Measurements from ENCODE around the gene DNAJB12.
A peak's percentile ranks its signal among the peaks of the same experiment; 100 is the strongest.
"Not testable (repeated sequence)": the region's sequence is repeated elsewhere in the genome, so short reads cannot be mapped to it uniquely, and the experiment has no call there.

The DNAJB12 gene

DNA sequence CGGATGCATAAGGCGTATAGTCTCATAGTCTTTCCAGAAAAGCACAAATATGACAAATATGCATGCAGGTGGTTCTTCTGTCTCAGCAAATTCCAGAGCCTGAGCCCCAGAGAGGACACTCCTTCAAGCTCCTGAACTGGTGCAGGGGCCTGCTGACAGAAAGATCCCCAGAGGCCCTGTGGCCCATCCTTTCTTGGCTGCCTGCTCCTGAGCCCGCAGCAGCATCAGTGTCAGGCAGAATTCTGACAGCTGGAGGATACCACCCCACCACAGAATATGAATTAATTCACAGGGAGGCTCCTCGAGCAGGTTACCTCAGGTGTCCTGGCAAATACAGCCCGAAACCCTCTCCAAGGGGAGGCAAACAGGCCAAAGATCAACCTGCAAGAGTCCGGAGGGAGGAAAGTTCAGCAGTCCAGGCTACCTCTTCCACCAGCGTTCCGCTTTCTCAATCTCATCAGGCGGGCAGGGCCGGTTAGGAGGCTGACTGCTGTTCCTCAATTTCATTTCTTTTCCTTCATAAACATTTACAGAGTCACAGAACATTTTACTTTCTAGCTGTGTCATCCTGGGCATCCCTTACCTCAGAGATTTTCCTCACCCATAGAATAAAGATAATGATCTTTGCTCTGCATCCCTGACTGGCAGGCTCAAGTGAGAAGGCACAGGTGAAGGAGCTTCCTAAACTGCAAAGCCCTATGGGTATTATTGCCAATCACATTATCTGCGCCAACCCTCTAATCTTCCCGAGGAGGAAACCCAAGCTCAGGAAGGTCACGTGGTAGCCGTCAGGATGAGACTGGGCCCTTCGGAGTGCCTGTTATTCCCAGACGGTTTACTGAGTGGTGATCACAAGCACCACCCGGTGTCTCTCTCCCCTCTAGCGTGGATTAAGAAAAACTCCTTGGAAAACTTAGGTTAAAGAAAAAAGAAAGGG, 1.4 kb downstream of the DNAJB12 start:
- no peak for DNase-seq

DNA sequence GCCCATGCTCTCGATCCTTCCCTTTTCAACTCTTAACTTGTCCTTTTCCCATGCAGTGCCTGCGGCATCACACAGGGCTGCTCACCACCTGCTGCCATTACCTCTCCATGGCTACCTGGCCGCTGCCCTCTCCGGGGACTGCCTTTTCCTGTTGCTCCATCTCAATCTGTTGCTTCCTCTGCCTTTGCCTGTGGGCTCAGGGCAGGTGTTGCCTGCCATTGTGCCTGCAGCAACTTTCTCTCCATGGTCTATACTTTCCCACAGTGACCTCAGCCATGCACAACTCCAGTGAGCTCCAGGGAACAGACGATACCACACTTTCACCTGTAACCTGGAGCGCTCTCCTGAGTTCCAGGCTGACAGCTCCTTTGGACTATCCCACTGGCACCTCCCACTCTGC, 3.2 kb downstream of the DNAJB12 start:
- no peak for DNase-seq

DNA sequence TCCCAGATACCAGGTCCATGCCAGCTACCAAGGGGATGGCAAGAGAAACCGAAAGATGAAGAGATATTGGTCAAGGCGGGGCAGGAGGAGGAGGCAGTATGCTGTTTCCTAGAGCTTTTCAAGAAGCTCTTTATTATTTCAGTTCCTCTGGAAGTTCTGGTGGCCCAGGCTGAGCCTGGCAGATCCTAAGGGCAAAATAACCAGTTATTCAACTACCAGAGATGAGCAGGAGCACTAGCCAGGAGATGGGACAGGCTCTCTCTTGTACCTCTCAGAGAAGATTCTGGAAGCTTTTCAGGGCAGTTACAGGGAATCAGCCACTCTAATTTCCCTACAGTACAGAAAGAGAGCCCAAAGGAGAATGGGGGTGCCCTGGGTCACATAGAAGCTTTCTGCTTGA, 5.3 kb downstream of the DNAJB12 start:
- no peak for DNase-seq

DNA sequence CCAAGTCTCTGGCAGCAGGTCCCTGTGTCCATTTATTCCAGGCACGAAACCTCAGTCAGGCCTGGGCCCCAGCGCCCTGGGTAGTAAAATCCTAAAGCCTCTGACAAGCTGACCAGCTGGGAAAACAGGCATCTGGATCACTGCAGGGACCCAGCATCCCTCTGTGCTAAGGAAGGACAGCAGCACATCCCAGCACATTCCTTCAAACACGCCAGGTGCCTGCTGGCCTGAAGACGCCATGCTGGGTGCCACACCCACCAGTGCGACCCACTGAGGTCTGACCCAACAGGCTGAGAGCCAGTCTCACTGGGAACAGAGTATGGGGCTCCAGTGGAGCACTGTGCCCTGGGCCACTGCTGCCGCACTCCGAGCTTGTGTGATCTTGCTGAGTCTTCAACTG, 6.4 kb downstream of the DNAJB12 start:
- no peak for DNase-seq

DNA sequence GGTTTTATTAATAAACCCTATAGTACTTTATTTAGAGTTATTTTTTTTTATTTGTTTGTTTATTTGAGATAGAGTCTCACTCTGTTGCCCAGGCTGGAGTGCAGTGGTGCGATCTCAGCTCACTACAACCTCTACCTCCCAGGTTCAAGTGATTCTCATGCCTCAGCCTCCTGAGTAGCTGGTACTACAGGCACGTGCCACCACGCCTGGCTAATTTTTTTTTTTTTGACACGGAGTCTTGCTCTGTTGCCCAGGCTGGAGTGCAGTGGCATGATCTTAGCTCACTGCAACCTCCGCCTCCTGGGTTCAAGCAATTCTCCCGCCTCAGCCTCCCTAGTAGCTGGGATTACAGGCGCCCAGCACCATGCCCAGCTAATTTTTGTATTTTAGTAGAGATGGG, 8.6 kb downstream of the DNAJB12 start:
- DNase-seq: not testable (repeated sequence)

DNA sequence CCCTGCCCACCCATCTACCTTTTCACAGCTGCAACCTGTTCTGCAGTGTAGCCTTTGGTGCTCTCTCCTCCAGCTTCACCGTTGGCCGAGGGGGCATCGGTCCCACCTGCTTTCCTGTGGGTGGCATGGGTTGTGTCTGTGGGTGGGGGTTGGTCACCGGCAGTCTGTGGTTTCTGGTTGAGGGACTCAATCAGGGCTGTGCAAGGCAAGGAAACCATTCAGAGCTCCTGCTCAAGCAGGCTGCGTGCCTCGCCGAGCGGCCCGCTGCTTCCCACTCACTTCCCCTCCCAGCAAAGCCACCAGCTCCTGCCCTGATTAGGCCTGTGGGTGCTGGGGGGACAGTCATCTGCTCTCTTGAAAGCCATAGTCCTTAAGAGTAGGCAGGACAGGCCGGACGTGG, 9.8 kb downstream of the DNAJB12 start:
- DNase-seq: peak; percentile 38

DNA sequence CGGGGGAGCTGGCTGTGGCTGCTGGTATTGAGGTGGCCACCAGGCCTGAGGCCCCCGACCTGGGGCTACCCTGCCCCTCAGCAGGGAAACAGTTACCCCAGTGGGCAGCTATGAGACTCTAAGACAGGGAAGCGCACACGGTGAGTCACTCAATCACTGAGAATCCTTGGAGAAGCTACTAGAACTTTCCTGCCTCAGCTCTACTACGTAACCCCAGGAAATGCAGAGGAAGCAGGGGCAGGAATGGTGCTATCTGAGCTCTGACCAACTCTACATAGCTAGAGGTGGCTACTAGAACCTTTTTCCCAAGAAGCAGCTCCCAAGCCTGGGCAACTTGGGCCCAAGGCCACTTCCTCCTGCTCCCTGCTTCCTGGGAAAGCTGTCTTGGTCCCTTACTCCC, 11.8 kb downstream of the DNAJB12 start:
- DNase-seq: no peak

DNA sequence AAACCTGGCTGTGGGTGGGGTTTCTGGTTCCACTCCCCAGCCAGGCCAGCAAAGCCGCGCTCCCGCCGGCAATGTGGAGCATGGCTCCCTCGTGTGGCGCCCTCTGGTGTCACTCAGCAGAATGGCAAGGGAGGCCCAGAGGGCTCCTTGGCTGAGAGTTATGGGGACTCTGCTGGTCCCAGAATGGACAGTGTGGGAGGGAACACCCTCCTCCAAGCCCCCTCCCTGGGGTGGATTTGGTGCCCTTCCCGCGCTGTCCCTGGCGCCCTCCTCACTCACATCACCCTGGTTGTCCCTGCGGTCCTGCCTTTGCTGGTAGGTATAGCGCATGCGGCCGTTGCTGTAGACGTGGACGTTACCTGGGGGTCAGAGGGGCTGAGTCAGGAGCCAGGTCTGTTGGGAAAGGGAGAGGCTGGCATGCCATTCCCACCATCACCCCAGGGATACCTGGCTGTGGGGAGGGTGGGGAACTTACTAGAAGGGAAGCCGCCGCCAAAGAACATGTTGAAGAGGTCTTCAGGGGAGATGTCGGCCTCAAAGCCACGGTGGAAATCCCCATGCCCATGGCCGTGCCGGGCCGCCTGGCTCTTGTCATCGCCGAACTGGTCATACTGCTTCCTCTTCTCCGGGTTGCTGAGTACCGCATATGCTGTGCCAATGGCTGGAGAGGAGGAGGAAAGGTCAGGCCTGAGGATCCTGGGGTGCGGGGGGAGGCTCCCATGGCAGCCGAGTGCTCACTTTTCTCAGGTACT, 14.0 kb downstream of the DNAJB12 start:
- no peak for DNase-seq

DNA sequence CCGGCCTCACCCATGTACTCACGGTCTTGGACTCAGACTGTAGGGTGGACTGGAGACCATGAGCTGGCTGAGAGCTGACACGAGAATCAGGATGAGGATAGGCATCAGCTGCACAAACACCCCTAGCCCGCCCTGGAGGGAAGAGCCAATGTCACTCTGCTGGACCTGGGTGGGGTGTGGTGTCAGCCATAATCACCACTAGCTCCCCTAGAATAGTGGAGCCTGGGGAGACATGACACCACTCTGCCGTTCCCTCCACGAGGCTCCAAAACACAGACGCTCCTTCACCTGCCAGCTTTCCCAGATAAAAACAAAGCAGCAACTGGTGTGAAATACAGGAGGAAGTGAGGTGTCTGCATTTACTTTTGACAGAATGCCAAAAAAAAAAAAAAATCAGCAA, 16.5 kb downstream of the DNAJB12 start:
- no peak for DNase-seq

DNA sequence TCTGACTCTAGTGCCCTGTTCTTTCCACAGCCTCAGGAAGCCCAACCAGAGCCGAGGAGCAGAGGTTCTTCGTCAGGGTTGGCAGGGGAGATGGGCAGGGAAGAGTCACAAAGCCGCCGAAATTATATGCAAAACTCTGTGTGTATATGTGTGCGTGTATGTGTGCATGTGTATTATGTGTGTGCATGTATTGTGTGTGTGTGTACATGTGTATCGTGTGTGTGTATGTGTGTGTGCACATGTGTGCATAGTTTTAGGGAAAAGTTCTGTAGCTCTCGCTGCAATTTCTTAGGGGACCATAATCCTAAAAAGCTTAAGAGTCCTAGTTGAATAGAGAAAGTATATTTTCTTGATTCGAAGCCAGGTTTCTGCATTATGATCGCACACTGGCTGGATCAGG, 17.0 kb downstream of the DNAJB12 start:
- DNase-seq: no peak

DNA sequence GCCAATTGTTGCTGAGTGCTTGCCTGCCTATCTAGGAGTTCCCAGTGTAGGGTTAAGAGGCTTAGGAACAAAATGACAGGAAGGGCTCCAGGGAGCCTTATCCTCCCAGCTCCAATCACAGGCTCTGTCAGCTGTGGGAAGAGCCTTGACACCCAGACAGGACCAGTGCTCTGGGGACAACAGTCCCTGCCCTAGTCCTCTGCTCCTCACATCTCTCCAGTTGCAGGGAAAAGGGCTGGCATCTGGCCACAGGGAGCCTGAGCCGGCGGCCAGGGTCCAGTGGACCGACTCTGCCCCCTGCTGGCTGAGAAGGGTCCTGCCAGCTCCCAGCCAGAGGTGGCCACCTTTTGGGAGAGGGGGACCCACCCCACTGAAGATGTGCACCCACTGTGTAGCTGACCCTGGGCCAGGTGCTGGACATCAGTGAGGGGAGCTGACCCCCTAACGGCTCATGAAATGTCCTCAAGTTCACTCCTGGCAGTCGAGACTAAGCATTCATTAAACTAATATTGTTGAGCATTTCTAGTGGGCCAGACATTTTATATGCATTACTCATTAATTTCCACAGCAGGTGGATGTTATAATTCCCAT, 17.6 kb downstream of the DNAJB12 start:
- DNase-seq: peak; percentile 17

DNA sequence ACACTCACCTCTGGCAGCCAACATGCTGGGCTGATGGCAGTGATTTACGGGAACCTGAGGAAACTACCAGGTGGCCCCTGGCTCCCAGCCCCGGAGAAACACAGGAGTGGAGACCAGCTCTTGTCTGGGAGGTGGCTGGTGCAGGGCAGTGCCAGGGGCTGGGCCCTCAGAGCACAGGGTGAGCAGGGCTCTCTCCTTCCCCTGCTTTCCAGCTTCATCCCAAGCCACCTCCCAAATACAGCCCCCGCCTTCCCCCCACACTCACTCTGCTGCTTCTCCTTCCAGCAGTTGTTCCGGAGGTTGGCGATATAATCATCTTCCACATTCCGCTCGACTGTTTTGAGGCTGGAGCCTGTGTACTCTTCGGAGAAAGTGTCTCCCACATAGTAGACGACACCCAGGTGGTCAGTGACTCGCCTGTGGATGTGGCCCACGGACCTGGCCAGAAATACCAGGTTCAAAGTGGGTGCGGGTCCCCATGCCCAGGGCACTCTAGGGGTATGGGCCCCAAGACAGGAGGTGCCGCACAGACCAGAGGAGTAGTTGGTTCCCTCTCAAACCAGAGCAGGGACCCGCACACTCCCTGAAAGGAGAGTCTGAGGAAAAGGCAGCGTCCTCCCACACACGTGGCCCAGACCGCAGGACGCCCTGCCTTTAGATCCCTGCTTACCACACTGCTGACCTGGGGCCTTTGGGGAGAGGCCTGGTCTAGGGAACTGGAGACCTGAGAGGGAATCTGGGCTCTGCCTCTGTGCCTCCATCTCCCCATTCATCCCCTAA, 18.3 kb downstream of the DNAJB12 start:
- peak; percentile 14 for DNase-seq

DNA sequence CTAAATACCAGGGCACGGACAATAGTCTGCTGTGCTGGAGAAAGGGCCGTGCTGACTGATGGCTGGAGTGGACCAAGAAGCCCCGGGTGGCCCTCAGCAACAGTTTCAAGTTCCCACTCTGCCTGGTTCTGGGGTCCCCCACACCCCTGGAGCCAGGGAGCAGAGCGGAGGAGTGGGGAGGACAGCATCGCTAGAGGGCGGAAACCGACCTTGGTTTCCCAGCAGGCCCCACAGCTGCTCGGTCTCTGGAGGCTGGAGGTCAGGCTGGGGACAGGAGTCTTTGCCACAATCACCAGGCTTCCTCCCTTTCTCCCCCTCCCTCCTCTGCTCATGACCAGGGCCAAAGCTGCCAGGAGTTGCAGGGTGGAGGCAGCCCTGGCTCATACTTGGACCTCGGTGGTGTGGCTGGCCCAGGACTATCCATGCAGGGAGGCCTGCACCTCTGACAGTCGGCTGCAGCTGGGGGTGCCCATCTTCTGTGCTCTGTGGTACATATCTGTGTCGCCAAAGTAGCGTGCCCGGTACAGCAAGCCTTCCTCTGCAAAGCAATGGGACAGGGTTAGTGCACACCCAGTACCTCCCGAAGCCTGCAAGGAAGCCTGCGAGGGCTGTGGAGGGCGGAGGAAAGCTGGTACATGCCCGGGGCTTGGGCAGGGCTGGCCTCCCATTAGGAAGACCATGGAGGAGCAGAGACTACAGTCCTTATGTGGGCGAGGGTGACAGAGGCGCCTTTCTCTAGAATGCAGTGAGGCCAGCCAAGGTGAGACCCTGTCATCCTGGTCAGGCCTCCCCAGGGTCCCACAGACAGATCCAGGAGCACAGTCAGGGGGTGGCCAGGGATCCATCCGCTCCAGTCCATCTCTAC, 19.1 kb downstream of the DNAJB12 start:
- peak; percentile 91 for DNase-seq

DNA sequence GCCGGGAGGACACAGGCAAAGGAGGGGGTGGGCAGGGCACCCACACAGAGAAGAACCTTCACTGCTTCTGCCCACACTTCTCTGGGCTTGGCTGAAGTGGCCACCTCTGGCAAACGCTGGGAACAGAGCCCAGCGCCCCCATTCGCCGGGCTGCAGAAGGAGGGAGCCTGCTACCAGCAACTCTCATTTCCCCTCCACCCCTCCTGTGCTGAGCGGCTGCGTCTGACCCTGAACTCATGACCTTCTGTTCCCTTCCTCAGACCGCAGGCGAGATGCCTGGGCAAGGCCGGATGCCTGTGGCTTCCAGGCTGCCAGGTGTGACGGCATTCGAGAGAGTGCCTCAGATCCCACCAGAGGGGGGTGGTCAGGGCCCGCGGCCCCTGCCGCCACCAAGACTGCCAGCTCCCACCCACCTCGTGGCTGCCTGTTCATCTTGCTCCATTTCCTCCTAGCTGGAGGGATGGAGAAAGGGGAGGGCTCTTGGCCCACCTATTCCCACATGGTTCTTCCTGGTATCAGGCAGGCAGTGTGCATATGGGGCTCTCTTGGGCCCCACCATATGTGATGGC, 19.8 kb downstream of the DNAJB12 start:
- peak; percentile 95 for DNase-seq

DNA sequence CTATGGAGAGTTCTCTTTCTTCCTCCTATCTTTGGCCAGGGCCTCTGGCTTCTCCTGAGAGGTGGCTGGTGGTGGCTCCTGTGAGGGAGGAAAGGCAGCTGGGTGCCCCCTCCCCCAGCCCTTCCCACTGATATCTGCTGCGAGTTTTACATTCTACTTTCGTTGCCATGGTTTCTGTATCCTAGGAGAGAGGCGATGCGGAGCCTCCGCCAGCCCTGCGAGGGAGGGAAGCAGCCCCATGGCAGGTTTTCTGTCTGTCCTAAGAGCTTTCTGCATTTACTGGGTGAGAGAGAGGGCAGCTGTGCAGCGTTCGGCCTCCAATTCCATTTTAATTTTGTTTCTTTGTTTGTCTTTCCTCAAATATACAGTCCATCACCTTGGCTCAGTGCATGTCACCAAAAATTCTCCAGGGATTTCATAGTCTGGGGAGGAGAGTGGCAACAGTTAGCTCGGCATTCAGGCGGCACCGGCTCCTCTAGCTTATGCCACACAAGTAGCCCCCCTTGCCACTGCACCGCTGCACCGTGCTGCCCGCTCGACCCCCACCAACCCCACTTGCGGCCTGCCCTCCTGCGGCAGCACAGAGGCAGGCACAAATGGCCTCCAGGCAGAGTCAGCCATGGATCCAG, 20.4 kb downstream of the DNAJB12 start:
- peak; percentile 38 for DNase-seq

DNA sequence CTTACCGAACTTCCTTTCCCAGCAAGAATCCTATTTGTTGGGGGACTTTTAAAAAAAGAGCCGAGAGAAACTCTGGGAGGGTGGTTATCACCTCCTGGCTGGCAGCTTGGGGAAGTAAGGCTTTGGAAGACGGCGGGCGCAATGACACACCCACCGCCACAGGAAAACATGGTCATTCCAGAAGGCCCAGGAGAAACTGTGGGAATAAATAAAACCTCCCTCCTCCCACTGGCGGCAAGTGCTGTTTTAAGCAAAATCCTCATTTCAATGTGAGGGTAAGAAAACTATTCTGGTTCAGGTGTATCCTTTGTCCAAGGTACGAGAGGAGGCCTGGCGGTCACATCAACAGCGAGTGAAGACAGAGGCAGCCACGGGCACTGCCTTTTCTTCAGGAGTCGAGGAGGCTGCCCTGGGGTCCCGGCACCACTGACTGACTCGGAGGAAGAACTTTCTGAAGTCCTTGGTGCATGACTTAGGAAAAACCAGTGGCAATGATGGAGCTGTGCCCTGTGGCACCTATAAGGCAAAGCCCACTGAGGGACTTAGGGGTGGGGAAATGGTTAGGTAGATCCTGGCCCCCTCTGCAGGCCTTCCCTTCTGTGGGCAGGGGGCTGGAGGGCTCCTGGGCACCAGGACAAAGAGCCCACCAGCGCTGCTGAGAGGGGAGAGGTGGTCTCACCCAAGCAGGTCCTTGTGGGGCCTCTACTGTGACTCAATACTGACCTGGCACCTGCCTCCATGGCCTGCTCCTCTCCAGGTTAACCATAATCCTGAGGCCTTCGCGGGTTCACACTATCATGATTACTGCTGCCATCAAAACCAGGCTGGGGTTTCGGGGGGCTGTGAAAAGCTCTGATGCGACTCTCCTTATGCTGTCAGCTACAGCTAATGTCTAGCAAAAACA, 21.4 kb downstream of the DNAJB12 start:
- DNase-seq: no peak

DNA sequence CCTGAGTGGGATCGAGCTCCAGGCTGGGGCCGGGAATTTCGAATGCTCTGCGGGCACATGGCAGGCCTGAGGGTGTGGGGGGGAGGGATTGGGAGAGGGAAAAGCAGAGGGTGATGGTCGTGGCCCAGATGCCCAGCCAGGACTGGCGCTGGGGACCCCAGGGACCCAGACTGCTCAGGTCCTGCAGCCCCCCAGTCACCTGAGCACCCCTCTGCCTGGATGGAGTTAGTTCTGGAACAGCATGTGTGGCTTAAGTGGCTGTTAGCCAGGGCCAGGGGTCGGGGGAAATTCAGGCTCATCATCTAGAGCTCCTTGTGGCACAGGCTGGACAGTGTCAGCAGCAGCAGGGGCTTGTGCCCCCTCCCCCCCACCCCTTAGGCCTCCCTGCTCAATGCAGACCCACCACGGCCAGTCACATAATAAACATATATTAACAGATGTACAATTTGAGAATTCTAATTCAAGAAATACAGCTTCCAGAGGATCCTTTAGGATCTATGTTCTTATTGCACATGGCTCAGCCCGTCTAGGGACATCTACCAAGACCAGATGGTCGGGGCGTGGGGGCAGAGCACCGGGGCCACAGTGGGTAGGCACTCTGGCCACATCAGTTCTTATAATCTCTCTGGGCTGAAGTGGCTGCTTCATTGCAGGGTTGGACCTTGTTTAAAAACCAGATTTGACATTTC, 22.2 kb downstream of the DNAJB12 start:
- no peak for DNase-seq

DNA sequence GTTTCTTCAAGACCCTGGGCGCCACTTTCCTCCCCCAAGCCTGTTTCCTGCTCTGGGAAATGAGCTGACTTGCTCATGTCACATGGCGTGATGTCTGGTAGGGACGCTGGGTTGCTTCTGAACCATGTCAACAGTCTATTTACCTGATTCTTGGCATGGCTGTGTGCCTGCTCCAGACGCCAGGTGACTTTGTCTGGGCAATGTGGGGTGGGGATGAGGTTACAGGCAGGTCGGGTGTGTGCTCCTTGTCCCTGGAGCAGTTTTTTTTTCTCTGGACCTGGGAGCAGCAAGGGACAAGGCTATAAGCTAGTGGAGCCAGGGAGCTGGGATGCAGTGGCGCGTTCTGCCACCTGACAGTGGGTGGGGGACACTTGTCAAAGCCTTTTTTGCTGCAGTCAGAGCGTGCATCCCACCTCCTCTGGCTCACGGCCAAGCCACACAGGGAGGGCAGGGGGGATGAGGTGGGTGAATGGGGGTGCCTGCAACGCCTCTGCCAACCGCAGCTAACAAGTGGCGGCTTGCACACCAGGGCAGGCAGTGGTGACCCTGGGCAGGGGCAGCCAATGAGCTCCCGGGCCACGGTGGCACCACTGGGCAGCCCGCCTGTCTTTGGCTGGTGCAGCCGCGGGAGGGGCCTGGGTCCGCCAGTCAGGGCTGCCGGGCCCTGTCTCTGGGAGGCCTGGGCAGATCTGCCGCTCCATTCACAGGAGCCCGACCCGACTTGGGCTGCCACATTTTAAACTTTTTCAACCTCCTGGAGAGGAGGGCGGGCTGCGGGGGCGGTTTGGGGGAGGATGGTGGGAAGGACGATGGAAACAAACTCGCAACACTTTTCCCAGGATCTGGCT, 22.9 kb downstream of the DNAJB12 start:
- peak; percentile 88 for DNase-seq

Data from MV-4-11 (cell line).